ENCODE measurements around the gene CACNB2.

Gene CACNB2

DNA sequence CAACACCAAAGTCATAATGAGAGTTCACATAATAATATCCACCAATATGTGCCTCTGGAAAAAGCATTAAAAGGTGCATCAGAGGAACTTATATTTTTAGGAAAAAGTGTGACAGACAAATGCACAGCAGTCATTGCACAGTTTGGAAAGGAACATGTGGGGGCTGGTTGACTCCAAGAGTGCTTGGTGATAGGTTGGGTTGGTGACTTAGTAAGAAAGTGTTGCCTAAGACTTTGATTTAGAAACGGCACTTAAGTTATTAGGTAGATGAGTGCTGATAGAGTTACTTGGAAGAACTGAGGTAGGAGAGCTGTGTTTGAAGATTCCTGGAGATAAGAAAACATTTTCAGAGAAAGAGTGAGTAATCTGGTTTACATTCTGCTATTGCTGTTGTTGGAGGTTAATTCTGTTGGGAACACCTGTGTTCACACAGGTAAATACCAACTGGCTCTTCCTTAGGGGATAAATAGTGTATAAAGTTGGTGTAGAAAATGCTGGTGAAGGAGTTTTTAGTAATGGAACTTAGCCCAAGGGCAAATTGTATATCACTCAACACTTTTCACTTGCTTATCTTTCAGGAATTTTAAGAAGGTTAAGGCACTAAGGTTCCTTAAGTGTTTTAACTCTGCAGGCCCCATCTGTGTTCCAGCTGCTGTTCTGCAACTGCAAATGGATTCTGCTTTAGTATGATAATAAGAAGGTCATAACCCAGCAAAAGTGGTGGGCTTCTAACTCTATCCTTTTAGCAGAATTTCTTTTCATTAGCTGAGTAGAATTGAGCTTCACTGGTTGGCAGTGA is 315.1 kb downstream of the CACNB2 start:
- no peak for DNase-seq (ENCODE audit: low read depth in 2 of 2)

DNA sequence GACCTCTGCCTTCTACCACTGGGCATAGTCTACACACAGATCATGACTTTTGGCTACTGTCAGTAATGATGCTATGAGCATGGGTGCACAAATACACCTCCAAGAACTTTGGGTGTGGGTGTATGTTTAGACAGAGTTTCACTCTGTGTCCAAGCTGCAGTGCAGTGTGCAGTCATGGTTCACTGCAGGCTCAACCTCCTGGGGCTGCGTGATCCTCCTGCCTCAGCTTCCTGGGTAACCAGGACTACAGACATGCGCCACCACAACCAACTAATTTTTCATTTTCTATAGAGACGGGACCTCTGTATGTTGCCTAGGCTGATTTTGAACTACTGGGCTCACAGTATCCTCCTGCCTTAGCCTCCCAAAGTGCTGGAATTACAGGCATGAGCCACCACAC is 316.8 kb downstream of the CACNB2 start:
- no peak for DNase-seq (ENCODE audit: low read depth in 2 of 2)

DNA sequence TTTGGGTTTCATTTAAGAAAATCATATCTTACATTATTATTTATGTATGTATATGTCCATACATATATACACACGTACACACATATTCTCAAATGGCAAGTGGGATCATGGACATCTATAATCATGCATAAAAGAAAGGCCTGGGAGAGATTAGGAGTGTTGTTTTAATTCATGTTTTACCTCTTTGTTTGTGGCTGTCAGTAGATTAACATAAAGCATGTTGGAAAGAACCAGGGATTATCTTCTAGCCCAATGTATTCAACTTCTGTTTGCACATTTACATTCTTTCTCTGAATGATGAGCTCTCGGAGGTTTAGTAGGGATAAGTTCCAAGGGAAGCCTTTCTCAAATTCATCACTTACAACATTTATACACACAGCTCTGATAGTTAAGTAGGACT is 319.8 kb downstream of the CACNB2 start:
- no peak for DNase-seq (ENCODE audit: low read depth in 2 of 2)

DNA sequence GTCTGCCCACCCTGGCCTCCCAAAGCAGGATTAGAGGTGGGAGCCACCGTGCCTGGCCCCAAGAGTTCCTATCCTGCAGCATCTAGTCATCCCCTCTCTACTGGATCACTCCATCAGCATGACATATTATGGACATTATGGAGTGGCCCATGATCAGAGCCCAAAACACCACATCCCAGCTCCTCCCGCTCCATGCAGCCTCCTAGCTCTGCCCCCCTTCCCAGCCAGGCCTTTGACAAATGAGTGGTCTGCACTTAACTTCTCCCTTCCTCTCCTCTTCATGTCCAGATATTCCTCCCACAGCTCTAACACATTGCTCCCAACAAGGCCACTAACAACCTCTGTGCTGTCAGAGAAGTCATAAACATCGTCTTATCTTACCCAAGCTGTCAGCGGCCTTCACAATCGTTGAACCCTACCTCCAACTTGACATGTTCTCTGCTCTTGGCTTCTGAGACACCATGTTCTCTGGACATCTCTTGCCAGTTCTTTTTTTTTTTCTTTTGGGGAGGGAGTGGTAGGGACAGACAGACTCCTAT is 323.5 kb downstream of the CACNB2 start:
- no peak for DNase-seq (ENCODE audit: low read depth in 2 of 2)

DNA sequence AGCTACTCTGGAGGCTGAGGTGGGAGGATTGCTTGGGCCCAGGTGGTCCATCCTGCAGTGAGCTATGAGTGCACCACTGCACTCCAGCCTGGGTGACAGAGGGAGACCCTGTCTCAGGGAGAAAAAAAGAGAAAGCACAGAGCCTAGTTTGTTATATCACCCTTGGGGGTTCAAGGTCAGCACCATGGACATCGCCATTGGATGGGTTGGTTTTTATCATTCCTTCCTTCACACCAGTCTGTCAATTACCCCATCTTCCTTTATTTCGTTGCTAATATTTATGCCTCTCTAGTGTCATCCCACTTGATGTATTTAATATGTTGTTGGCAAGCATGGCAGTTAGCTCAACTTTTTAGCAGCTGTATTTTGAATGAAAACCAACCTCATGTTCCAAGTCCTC is 328.9 kb downstream of the CACNB2 start:
- no peak for DNase-seq (ENCODE audit: low read depth in 2 of 2)

DNA sequence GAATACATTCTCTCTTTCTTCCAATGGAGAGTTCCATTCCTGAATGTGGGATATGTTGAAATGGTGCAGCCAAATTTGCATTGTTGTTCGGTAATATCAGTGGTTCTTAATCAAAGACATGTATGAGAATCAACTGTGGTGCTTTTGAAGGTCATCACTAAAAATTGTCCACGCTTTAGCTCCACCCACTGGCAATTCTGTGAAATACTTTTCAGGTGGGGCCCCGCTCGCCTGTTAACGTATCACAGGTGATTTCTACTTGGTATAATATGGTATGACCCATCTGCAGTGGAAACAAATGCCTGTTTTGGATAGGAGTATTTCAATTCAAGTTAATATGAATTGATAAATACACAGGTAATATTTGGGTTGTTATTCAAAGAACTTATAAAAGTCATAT is 332.8 kb downstream of the CACNB2 start:
- DNase-seq (ENCODE audit: low read depth in 2 of 2), result no peak

DNA sequence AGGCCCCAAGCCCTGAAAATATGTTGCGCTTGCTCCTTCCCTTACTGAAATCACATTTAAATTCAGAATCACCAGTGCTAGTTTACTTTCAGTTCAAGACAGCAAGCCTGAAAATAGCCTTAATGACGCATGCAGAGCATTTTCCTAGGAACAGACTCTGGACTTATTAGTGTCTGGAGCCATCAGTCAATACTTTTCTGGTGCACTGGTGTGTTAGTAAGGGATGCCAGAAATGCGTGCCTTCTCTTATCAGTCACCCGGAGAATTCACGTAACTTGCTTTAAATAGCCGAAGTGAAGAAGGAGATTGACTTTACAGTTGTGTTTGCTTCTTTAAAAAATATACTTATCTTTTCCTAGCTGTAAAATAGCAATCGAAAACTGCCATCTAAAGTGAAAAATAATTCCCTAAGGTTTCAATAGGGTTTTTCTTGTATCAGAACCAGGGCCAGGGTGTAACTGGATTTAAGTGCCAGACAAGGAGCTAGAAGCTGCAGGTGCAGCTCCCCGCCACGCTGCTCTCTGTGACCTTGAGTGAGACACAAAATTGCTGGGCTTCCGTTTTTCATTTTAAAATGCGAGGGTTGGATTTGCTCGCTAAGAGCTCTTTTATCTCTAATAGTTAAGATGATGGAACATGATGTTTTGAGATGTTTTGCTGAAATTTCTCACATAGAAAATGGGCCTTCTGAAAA is 333.3 kb downstream of the CACNB2 start:
- no peak for DNase-seq (ENCODE audit: low read depth in 2 of 2)

DNA sequence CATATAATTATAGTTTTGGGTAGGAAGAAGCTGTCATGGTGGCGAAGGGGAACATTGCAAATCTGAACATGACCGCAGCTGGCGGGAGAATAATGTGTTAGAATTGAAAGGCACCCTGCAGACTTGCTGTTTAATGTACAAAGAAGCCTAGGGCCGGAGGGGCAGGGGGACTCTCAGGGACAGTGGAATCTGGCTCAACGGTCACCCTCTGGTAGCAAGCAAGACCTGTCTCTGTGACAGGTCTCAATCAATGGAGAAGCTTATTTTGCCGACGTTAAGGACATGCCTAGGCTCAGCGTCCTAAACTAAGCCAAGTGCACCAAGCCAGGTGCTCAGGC is 333.9 kb downstream of the CACNB2 start:
- DNase-seq (ENCODE audit: low read depth in 2 of 2), result no peak

DNA sequence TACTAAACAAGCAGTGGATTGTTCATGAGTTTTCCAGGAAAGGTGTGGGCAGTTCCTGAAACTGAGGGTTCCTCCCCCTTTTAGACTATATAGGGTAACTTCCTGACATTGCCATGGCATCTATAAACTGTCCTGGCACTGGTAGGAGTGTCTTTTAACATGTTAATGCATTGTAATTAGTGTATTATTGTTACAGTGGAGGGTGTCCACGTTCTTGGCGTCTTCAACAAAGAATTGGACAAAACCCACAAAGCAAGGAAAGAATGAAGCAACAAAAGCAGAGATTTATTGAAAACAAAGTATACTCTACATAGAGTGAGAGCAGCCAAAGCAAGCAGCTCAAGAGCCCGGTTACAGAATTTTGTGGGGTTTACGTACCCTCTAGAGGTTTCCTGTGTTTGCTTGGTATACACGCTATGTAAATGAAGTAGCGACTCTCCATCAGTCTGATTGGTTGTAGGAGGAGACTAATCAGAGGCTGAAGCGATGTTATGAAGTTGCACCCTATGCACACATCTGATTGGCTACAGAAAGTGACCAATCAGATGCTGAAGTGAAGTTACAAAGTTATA is 335.9 kb downstream of the CACNB2 start:
- no peak for DNase-seq (ENCODE audit: low read depth in 2 of 2)

DNA sequence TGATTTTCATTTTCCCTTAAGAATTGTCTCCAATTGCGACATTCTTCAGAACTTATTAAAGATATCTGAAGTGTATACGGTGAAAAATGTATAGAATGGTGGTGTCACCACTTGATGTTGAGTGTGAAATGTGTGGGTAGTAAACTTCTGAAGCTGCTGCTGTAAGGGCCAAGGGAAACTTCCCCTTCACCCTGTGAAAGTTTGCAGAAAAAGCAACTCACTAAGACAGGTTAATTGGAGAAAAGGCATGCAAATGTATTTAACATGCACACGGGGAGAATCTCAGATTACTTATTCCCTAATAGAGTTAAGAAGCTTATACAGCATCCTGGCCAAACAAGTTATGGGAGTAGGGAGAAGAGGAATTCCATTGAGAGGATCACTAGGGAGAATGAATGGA is 338.1 kb downstream of the CACNB2 start:
- DNase-seq (ENCODE audit: low read depth in 2 of 2), result no peak

DNA sequence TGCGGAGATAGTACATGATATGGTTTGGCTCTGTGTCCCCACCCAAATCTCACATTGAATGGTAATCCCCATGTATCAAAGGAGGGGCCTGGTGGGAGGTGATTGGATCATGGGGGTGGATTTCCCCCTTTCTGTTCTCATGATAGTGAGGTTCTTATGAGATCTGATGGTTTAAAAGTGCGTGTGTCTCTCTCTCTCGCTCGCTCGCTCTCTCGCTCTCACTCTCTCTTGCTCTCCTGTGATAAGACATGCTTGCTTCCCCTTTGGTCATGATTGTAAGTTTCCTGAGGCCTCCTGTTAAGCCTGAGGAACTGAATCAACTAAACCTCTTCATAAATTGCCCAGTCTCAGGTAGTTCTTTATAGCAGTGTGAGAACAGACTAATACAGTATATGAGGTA is 339.3 kb downstream of the CACNB2 start:
- no peak for DNase-seq (ENCODE audit: low read depth in 2 of 2)

DNA sequence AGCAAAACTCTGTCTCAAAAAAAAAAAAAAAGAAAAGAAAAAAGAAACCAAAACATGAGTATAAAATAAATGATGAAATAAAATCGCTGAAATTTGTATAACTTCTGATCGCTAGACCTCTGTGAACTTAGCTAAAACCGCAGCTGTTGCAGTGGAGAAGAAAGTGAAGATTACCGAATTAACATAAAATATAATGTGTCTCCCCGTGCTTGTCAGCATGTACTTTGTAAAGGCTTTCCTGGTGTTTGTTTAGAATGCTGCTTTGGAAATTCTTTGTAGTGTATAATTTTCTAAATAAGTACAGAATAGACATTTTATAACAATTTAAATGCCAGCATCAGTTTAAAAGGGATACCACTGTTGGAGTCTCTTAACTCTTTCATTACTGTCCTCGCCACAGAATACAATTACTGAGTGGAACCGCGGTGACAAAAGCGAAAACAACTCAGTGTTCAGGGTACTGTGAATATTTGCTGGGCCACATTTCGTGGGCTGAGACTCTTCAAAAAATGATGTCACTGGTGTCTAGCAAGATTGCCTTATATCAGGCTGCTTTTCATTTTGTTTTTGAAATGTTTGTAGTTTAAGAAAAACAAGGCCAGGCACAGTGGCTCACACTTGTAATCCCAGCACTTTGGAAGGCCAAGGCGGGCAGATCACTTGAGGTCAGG is 343.4 kb downstream of the CACNB2 start:
- no peak for DNase-seq (ENCODE audit: low read depth in 2 of 2)

DNA sequence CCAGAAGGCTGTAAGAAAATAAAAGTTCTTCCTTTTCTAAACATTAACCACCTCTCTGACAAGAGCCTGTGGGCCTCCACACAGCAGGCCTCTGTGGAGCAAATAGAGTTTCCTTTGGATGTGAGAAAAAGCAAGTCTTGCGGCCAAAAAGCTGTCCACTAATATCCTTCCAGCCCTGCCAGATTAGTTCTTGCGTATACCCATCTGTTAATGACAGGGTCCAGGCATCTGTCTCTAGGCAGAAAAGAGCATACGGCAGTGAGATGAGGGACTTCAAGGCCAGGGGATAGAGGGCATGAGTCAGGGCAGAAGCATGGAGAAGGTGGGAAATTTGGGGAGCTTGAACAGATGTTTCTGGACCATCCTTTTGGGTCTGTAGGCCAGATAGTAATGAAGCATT is 346.2 kb downstream of the CACNB2 start:
- DNase-seq (ENCODE audit: low read depth in 2 of 2), result no peak

DNA sequence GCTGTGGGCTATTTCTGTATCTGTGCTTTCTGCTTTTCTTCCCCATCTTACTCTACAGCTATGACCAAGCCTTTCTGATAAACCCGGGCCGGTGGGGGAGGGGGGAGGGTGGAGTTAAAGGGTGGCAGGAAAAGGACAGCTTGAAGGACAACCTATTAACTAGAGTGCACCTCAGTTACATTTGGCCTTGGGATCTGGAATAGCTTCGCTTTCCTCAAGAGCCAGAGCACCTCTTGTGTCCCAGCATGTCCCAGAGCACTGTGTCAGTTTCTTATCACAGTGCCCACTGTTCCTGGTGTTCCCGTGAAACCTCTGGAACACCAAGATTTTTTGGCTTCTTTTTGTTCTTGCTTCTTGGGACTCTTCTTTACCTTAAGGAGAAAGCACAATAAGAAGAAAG is 350.5 kb downstream of the CACNB2 start:
- no peak for DNase-seq (ENCODE audit: low read depth in 2 of 2)

DNA sequence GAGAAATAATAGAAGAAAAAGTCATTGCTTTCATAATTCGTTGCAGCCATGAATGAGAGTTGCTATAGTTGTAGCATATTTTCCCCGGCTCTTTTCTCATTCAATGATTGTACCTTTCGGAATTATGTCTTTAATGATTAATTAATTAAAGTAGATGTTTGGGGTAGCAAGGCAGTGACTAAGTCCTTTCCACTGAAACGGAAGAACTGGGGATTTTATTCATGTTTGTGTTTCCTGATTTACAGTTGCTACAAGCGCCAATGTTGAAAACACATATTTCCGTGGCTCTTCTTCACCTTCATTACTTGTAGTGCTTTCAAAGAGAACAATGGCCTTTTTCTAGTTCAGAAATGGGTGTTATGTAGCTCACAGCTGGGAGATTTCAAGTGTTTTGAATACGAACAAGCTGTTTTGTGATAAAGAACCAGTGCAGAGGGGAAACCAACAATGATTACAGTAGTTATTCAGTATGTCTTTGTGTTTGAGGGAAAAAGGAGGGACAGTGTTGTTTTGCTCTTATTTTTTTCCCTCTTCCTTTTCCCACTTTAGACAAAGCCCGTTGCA is 357.7 kb downstream of the CACNB2 start:
- DNase-seq (ENCODE audit: low read depth in 2 of 2), result no peak

DNA sequence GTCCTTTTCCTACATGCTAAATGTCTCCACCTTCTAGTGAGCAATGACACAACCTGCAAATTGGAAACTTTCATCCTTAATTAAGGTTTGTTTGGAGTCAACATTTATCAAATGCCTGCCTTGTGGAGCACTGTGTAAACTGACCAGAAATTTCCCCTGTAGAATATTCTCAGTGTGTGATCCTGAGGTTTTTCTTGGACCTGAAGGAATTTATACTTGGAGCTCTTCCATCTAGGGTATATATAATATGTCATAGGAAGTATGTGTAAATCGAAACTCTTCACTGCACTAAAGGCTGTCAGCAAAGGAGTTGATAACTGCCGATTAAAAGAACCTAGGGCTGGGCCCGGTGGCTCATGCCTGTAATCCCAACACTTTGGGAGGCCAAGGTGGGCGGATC is 358.8 kb downstream of the CACNB2 start:
- DNase-seq (ENCODE audit: low read depth in 2 of 2), result no peak

DNA sequence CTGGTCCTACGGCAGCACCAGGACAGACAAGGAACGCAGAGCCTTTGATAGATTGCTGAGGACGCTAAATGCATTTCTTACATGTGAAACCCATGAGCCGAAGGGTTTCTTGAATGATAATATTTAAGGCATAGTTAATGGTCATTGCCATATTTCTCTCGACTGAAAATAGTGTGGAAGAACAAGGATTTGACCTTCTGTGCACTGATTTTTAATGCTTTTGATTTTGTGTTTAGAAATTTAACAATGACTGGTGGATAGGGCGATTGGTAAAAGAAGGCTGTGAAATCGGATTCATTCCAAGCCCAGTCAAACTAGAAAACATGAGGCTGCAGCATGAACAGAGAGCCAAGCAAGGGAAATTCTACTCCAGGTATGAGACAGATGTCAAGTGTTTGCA is 360.4 kb downstream of the CACNB2 start:
- no peak for DNase-seq (ENCODE audit: low read depth in 2 of 2)

DNA sequence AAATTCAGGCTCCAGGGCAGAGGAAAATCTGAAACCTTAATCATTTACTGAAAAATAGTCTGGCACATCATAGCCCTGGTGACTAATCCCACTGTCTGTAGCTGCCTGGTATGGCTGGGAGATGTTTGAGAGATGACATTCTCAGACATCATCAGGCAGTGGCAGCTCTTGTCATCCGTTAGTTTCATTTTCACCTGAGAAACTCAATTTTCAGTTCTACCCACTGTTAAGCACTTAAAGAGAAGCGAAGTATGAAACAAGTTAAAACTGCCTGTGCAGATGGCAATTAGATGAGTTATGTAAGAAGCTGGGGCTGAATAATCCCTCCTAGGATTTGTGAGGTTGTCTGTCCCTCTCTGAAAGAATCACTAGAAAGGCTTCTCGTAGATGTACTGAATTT is 361.0 kb downstream of the CACNB2 start:
- no peak for DNase-seq (ENCODE audit: low read depth in 2 of 2)

DNA sequence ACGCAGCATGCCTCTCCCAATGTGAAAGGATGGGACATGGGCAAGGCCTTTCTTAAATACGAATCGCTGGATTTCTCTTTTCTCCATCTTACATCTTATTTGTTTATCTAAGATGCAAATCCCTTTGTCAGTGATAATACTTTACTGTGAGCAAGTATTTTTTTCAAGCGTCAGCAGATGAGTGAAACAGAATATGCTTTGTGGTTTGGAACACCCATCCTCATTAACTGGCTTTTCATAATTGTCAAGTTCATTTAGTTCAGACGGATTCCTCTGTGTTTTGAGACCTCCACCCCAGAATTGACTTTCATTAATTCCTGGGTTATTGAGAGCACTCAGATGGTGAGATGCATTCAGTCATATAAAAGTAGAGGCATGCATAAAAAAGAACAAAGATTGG is 361.4 kb downstream of the CACNB2 start:
- no peak for DNase-seq (ENCODE audit: low read depth in 2 of 2)

DNA sequence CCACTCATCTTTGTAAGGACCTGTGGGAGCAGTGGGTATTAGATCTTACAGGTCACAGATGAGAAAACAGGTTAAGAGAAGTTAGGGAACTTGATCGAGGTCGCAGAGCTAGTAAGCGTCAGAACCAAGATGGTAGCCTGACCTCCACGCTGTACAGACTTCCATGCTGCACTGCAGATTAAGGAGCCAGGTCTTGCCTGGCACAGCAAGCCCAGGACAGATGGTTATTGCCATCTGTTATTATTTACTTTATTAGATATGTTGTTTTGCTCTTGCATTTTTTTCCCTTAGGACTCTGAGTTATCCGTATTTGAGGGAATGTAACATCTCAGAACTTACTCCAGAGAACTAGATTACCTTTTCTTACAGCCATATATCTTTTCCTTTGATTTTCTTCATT is 363.9 kb downstream of the CACNB2 start:
- no peak for DNase-seq (ENCODE audit: low read depth in 2 of 2)

DNA sequence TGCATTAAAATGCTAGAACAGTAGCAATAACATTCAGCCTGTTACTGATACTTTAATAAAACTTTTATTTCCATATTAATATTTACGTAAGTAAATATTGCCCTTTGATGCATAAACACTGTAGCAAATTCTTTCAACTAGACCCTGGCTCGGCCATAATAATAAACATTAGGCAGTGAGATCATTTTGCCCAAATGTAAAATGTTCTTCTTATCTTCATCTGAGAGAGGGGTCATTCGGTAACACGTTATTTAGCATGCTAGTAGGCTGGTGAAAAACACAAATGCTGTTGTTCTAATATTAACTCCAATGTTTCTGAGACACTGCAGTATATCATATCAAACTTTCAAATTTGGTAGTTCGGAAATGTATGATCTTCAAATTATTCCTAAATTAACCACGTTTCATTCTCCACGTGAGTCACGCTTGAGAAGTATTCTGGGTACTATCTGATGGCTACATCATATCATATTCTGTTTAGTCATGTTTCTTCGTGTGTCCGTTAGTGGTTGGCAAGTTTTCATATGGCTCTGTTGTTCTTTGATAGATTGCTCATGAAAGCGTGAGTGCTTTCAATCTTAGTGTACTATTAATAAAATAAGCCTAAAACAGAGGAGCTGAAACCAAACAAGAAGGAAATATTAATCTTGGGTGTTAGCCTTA is 365.4 kb downstream of the CACNB2 start:
- no peak for DNase-seq (ENCODE audit: low read depth in 2 of 2)

DNA sequence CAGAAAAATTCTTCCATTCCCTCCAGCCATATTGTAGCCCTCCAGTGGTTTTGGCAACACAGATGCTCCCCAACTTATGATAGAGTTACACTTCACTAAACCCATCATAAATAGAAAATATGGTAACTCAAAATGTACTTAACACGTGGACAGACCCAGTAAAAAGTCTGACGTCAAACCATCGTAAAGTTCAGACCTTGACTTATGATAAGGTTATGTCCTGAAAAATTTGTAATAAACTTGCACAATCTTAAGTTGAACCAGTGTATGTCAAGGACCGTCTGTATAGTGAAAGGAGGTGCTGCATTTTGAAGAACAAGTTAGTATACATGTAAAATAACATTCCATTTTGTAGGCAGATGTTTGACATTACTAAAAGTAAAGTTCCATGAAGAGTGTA is 368.4 kb downstream of the CACNB2 start:
- no peak for DNase-seq (ENCODE audit: low read depth in 2 of 2)
